Measurements from ENCODE around the gene RPS27L.

- TF ChIP-seq SUZ12 (IDR thresholded peaks at IDR 0.05; ENCODE audit: extremely low read depth, insufficient read depth, insufficient read length) (no peak), YY1 (IDR thresholded peaks at IDR 0.05; ENCODE audit: insufficient read depth, insufficient read length) (no peak)
Observed at GRCh38 chr15:63157118-63157843, at the start of gene RPS27L.

All from NT2/D1 (cell line).